ENCODE results near the gene MS4A18. TPM values are rescaled to one million over a fixed set of nuclear protein-coding genes. Genes with fewer than 3 reads are reported as not detected.

The MS4A18 gene
- total and polyA plus RNA-seq, 9 donors = not detected

DNA sequence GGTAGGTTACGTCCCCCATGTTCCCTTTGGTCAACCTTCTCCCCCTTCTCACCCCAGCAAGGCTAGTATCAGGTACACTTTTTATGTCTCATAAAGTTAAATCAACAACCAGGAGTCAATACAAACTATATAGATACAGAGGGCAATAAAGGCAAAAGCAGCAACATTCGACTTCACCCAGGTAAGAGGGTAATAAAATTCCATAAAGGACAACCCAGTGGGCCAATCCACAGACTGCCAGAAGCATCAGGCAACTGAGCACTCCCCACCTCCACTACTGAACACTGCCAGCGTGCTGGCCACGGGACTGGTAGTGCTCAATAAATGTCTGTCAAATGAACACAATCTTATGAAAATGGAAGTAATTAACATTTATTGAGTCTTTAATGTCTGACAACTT is 5.1 kb upstream of the MS4A18 start:
- Histone ChIP-seq H3K27ac (no peak overlapping the region), H3K4me1 (ENCODE audit: insufficient read depth) (no peaks in the 10 kb centered on the region), H3K27me3 (no peaks in the 10 kb centered on the region), H3K9me3 (no peaks in the 10 kb centered on the region), H3K4me3 (no peak overlapping the region), H3K36me3 (no peaks in the 10 kb centered on the region)
- 81 to 86% (median 85%) methylated on average over 4 of the region's 4 CpGs for WGBS, 3 donors
- TF ChIP-seq POLR2A (IDR thresholded peaks at IDR 0.05) = no peak
- TF ChIP-seq CTCF (IDR thresholded peaks at IDR 0.05) = no peak
- TF ChIP-seq EP300 (IDR thresholded peaks at IDR 0.05) = no peak
- no peak for DNase-seq
- intact Hi-C loops (cut with DNase I) = no loop called here

GRCh38 chr11:60720460-60720859 is 4.1 kb upstream of the MS4A18 start:
- intact Hi-C loops (cut with DNase I) = no loop called here
- Histone ChIP-seq H3K36me3 (no peaks in the 10 kb centered on the region), H3K27ac (no peak overlapping the region), H3K27me3 (no peaks in the 10 kb centered on the region), H3K4me3 (no peak overlapping the region), H3K9me3 (no peaks in the 10 kb centered on the region), H3K4me1 (ENCODE audit: insufficient read depth) (no peaks in the 10 kb centered on the region)
- WGBS, 3 donors = 82 to 87% (median 85%) methylated on average over 6 of the region's 6 CpGs
- DNase-seq = no peak
- TF ChIP-seq EP300 (IDR thresholded peaks at IDR 0.05) (no peak), POLR2A (IDR thresholded peaks at IDR 0.05) (no peak), CTCF (IDR thresholded peaks at IDR 0.05) (no peak)

DNA sequence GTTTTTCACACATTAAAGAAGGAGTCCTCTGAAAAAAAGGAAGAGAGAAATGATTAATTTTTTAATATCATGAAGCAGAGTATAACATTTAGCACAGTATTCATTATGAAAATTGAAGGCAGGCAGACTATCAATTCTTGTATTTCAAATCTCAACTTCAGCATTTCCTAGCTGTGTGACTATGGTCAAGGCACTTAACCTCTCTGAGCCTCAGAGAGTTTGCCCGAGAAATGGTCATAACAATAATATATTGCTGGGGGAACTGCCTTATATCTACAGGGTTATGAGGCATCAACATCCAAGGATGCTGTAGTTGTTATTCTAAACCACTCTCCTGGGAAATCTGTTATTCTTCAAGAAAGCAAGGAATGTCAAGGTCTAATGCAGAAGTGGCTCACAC is 1.1 kb downstream of the MS4A18 start:
- no peaks in the 10 kb centered on the region for H3K27me3 ChIP-seq
- no peak overlapping the region for H3K27ac ChIP-seq
- no peak for TF ChIP-seq CTCF (IDR thresholded peaks at IDR 0.05)
- TF ChIP-seq EP300 (IDR thresholded peaks at IDR 0.05) = no peak
- TF ChIP-seq POLR2A (IDR thresholded peaks at IDR 0.05) = no peak
- 10 to 22% (median 20%) methylated on average over 1 of the region's 1 CpG for WGBS, 3 donors
- H3K4me3 ChIP-seq = no peak overlapping the region
- no peaks in the 10 kb centered on the region for H3K9me3 ChIP-seq
- intact Hi-C loops (cut with DNase I) = no loop called here
- no peaks in the 10 kb centered on the region for H3K4me1 ChIP-seq (ENCODE audit: insufficient read depth)
- H3K36me3 ChIP-seq = no peaks in the 10 kb centered on the region
- no peak for DNase-seq

DNA sequence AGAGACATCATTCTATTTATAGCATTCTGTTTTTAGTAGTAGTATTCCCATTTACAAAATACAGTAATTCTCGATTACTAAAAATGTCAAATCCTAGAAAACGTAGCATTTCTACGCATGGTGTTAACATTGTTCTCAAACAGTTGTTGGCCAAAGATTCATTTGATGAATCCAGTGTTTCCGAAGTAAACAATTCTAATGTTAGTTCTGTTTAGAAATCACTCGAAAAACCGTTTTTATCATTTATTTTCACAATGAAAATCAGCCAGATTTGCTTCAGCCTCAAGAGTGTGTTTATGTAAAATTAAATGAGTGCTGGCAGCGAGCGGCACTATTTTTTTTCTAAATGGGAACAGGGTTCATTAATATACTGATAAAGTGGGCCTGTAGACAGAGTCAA is 7.1 kb downstream of the MS4A18 start:
- Histone ChIP-seq H3K27me3 (no peaks in the 10 kb centered on the region), H3K36me3 (no peaks in the 10 kb centered on the region), H3K27ac (no peak overlapping the region), H3K4me3 (no peak overlapping the region), H3K9me3 (no peaks in the 10 kb centered on the region), H3K4me1 (ENCODE audit: insufficient read depth) (no peaks in the 10 kb centered on the region)
- intact Hi-C loops (cut with DNase I) = no loop called here
- TF ChIP-seq POLR2A (IDR thresholded peaks at IDR 0.05) (no peak), EP300 (IDR thresholded peaks at IDR 0.05) (no peak), CTCF (IDR thresholded peaks at IDR 0.05) (no peak)
- 6 to 19% (median 9%) methylated on average over 8 of the region's 8 CpGs for WGBS, 3 donors
- DNase-seq = no peak

- WGBS, 3 donors = 86 to 92% (median 90%) methylated on average over 4 of the region's 4 CpGs
- Histone ChIP-seq H3K9me3 (no peaks in the 10 kb centered on the region), H3K27ac (no peak overlapping the region), H3K36me3 (no peaks in the 10 kb centered on the region), H3K4me1 (ENCODE audit: insufficient read depth) (no peaks in the 10 kb centered on the region), H3K27me3 (no peaks in the 10 kb centered on the region), H3K4me3 (no peak overlapping the region)
- no peak for DNase-seq
- TF ChIP-seq EP300 (IDR thresholded peaks at IDR 0.05) (no peak), CTCF (IDR thresholded peaks at IDR 0.05) (no peak), POLR2A (IDR thresholded peaks at IDR 0.05) (no peak)
- intact Hi-C loops (cut with DNase I) = no loop called here
These were observed 9.8 kb downstream of the MS4A18 start for GRCh38 chr11:60734279-60734678.

All from ovary (tissue), 9 donors.